Gastrocnemius medialis (tissue), 4 donors: ENCODE results near the gene PLXDC2.

Experiments
- CTCF ChIP-seq, 5 experiments: fragments of 450-650 bp in 3 of 5; fragments of 200-600 bp in 2 of 5; sonication (generic) in 2 of 5; IDR thresholded peaks in 4 of 5; conservative IDR thresholded peaks in 1 of 5; 1 replicate in 4 of 5; 2 replicates in 1 of 5; pipeline ENCODE4 v1.5.1; 2016 to 2019; ENCODE audit warnings: antibody characterized with exemption in 5 of 5, mild to moderate bottlenecking in 3 of 5, moderate library complexity in 3 of 5
- POLR2A ChIP-seq, 2 donors: fragments of 450-650 bp; IDR thresholded peaks; one replicate each; pipeline ENCODE4 v1.6.1; 2017; ENCODE audit warnings: antibody characterized with exemption in 2 of 2, mild to moderate bottlenecking in 2 of 2, moderate library complexity in 2 of 2

GRCh38 chr10:19839552-19839951, 23.3 kb downstream of the PLXDC2 start:
- no peak for TF ChIP-seq CTCF (IDR thresholded peaks at IDR 0.05 in 4 of 5, conservative IDR thresholded peaks at IDR 0.05 in 1 of 5)
- no peak for TF ChIP-seq POLR2A (IDR thresholded peaks at IDR 0.05)
